PC-9 (cell line): ENCODE measurements around the gene AAK1.

Experiments
- CTCF ChIP-seq: fragments of 200-600 bp; sonication (generic); conservative IDR thresholded peaks from 2 replicates; pipeline ENCODE4 v1.6.1; 2017; ENCODE audit warnings: mixed run types, antibody characterized with exemption, mild to moderate bottlenecking, moderate library complexity
- EZH2 ChIP-seq: fragments of 200-600 bp; sonication (generic); IDR thresholded peaks from 2 replicates; pipeline ENCODE4 v1.8.0; 2017; ENCODE audit warnings: antibody characterized with exemption, low read depth

GRCh38 chr2:69544951-69545350 lies 98.6 kb downstream of the AAK1 start:
- TF ChIP-seq CTCF (no peak), EZH2 (no peak)
